Neural progenitor cell (in vitro differentiated cells): ENCODE data around the gene ZNF446.

Source experiments
- EZH2 ChIP-seq: fragments of 200-600 bp; sonication (generic); IDR thresholded peaks from 2 replicates; pipeline ENCODE4 v1.6.1; 2017; ENCODE audit warnings: antibody characterized with exemption, mild to moderate bottlenecking, moderate library complexity
- TF ChIP-seq, protein P1 (sequence below): fragments of 200-600 bp; sonication (generic); IDR thresholded peaks from 2 replicates; pipeline ENCODE4 v1.5.1; 2017; ENCODE audit warnings: antibody characterized with exemption, mild to moderate bottlenecking

DNA sequence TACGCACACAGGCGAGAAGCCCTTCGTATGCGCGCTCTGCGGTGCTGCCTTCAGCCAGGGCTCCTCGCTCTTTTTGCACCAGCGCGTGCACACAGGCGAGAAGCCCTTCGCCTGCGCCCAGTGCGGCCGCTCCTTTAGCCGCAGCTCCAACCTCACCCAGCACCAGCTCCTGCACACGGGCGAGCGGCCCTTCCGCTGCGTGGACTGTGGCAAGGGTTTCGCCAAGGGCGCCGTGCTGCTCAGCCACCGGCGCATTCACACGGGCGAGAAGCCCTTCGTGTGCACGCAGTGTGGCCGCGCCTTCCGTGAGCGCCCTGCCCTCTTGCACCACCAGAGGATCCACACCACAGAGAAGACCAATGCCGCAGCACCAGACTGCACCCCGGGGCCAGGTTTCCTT is 20.0 kb upstream of the ZNF446 start:
- TF ChIP-seq EZH2, result no peak
- TF ChIP-seq, protein P1, sequence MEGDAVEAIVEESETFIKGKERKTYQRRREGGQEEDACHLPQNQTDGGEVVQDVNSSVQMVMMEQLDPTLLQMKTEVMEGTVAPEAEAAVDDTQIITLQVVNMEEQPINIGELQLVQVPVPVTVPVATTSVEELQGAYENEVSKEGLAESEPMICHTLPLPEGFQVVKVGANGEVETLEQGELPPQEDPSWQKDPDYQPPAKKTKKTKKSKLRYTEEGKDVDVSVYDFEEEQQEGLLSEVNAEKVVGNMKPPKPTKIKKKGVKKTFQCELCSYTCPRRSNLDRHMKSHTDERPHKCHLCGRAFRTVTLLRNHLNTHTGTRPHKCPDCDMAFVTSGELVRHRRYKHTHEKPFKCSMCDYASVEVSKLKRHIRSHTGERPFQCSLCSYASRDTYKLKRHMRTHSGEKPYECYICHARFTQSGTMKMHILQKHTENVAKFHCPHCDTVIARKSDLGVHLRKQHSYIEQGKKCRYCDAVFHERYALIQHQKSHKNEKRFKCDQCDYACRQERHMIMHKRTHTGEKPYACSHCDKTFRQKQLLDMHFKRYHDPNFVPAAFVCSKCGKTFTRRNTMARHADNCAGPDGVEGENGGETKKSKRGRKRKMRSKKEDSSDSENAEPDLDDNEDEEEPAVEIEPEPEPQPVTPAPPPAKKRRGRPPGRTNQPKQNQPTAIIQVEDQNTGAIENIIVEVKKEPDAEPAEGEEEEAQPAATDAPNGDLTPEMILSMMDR, result no peak
